Hematopoietic multipotent progenitor cell treated with erythropoietin and hydrocortisone succinate and interleukin-3 and kit ligand, for 8 days (in vitro differentiated cells): ENCODE results near the gene MRAS.

Source experiments
- DNase-seq: peaks from one replicate; pipeline ENCODE4 v3.0.0-alpha.2; 2015

Gene MRAS

DNA sequence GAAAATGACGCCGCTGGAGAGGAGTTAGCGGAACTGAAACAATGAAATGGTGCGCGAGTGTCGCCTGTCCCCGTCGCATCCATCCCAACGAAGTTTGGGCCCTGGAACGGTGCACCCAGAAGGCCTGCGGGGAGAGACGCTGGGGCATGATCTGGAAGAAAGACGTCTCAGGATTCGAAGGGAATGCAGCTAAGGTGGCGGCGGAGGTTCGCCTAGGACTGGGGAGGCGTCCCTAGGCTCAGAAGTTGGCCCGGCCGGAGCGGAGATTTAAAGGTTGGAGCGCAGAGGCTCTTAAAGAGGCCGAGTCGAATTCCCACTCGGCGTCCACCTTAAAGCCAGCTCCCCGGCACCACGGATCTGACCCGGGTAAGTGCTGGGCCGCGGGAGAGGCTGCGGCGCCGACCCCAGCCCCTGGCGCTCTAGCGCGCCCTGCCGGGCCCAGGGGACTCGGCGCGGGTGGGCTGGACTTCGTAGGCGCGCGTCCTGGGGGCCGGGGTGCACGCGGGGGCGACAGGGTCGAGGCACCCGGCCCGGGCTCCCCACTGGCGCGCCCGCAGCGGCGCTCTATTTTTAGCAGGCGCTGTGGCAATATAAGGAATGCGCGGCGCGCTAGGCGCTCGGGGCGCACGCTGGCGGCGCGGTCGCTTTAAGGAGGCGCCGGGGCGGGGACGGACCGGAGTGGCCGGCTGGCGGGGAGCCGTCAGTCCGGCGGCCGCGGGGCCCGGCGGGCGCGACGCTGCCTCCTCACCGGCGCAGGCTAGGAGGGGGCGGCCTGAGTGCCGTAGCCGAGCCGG lies at the start of gene MRAS:
Gene MRAS, plus strand, starts transcription at position 620 of the 794 bp plus-strand sequence. CDS start 24,305 bp downstream, outside the sequence.
- no peak for DNase-seq

DNA sequence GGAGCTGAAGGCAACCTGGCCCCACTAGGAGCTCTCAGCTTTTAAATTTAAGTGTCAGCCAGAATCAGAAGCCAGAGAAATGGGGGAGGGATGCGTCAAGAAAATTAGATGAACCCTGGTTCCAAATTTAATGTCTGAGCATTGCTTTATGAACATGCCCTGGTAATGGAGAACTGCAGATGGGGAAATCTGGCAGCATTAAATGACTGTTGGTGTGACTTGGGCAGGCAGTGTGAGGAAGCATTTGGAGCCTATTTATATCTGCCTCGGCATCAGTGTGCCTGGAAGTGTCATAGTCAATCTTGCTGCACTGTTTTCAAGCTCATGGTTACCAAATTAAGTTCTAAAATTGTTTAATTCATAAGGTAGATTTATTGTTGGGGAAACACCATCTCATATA lies 47.7 kb upstream of the MRAS start:
- no peak for DNase-seq

DNA sequence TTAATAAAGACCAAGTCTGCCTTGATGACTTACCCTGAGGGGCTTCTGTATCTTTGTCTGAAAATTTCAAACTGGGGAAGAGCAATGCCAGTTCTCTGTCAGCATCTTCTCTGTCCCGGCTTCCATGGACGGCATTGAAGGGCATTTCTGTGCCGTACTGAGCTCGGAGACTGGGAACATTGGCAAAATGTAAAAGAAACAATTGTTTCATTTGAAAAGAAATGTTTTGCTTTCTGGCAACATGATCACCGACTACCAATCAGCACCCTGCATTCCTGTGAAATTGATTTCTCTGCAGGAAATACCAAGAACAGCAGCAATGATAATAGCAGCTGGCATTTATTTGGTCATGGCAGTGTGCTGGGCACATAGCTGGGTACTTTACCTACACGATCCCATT lies 44.9 kb upstream of the MRAS start:
- DNase-seq = no peak

DNA sequence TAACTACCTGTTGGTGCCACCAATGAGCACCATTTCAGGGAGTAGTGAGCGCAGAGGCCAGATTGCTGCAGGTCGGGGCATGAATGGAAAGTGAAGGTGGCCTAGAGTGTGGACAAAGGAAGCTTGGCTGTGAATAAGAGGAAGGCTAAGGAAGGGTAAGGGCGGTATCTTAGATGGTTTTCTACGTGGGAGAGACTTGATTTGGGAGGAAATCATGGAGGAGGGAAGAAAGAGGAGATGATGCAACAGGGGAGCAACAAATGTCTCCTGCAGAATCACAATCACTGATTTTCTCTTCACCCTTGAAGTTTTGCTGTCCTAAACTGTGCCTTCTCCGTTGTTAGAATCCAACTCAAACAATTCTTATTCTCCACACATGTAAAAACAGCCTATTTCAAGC lies 40.5 kb upstream of the MRAS start:
- no peak for DNase-seq

DNA sequence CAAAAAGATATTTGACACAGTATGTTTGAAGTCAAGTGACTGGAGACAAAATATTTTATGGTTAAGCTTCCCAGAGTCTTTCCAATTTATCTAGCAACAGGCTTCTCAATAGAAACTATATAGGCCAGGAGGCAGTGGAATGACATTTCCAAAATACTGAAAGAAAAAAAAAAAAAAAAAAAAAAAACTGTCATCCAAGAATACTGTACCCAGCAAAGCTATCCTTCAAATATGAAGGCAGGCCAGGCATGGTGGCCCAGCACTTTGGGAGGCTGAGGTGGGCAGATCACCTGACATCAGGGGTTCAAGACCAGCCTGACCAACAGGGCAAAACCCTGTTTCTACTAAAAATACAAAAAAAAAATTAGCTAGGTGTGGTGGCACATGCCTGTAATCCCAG lies 39.6 kb upstream of the MRAS start:
- no peak for DNase-seq

DNA sequence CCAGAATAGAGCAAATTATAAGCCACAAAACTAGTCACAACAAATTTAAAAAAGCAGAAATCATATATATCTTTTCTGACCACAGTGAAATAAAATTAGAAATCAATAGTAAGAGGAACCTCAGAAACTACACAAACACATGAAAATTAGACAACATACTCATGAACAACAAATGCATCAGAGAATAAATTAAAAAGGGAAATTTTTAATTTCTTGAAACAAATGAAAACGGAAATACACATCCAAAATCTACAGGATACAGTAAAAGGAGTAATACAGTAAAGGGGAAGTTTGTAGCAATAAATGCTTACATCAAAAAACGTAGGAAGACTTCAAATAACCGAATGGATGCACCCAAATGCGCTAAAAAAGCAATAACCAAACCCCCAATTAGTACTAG lies 37.9 kb upstream of the MRAS start:
- no peak for DNase-seq

DNA sequence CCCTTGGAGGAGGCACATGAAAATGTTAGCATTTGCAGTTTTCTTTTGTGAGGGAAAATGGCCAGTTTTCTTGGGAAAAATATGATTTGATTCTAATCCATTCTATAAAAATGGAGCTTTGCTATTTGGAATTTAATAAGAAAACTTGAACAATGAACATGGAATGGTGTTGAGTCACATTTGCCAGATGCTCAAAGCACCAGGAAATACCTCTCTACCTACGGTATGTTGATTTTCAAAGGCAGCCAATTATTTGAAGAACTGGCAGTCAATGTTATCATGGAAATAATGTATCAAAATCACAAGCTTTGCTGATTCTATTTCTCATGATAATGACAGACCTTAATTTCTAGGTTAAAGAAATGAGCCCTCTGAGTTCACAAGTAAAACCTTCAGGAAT lies 33.6 kb upstream of the MRAS start:
- DNase-seq = no peak

DNA sequence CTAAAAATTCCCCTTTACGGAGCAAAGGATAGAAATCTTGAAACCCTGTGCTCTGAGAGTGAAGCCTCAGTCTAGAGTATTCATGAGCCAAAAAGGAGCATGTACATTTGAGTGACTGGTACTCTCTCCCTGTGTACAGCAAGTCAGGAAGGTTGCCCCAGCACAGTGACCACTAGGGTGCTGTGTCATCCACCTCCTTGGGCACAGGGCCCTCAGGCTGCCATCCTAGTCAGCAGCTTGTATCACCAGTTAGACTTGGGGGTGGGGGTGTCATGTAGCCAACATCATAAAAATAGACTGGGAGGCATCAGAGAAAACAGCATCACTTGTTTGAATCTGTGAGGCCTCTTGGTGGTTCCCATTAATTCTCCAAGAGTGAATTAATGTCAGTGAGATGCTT lies 30.7 kb upstream of the MRAS start:
- DNase-seq = no peak

DNA sequence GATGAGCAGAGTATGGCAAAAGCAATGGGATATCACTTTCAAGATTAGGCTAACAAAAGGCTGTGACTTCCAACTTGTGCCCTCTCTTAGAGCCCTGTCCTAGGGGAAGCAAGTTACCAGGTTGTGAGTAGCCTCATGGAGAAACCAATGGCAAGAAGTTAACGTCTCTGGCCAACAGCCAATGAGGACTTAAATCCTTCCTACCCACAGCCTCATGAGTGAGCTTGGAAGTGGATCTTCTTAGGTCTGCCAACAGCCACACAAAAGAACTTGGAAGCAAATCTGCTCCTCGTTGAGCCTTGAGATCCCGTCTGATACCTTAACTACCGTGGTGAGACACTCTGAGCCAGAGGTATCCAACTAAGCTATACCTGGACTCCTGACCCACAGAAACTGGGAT lies 24.4 kb upstream of the MRAS start:
- no peak for DNase-seq

DNA sequence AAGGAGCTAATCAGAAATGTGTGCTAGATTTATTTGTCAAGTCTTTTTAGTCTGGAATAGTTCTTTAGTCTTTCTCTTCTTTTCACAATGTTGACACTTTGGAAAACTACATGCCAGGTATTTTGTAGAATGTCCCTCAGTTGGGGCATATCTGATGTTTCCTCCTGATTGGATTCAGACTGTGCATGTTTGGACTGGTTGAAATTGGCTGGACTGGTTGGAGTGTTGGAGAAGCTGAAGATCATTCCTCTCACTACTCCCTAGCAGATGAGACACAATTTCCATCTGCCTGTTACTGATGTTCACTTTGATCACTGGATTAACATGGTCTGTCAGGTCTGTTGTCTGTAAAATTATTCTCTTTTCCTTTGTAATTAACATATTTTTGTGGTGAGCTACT lies 22.4 kb upstream of the MRAS start:
- no peak for DNase-seq

DNA sequence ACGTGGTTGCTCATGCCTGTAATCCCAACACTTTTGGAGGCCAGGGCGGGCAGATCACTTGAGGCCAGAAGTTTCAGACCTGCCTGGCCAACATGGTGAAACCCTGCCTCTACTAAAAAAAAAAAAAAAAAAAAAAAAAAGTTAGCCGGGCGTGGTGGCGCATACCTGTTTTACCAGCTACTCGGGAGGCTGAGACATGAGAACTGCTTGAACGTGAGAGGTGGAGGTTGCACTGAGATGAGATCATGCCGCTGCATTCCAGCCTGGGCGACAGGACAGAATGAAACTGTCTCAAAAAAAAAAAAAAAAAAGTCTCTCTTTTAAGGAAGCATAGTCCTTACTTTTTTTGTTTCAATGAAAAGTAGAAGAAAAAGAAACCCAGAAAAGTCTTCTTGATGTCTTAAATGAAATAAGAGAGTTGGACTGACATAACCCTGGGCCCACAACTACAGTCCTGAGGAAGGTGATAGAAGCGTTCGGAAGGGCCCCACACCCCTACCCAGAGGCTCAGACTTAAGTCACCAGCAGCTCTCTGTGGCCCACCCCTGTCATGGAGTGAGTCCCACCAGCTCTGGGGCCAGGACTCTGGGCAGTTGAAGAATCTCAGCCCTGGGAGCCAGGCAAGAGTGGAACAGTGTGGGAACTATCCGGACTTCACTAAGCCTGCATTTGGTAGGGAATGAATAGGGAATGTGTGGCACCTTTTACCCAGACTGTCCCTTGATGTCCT lies 21.3 kb upstream of the MRAS start:
- no peak for DNase-seq

DNA sequence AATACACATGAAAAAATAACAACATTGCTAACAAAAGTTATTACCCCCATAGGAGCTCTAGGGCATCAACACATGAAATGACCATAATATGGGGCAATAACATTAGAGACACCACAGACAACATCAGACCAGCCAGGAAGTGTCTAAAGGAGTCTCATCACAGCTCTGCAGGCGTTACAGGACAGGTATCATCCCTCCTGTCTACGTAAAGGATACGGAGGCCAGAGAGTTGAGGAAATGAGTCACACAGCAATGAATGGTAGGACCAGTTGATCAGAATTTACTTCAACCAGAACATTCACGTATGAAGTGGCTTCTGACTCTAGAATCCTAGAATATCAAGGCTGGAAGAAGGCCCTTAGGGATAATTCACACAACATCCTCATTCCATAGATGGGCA lies 20.5 kb upstream of the MRAS start:
- no peak for DNase-seq

DNA sequence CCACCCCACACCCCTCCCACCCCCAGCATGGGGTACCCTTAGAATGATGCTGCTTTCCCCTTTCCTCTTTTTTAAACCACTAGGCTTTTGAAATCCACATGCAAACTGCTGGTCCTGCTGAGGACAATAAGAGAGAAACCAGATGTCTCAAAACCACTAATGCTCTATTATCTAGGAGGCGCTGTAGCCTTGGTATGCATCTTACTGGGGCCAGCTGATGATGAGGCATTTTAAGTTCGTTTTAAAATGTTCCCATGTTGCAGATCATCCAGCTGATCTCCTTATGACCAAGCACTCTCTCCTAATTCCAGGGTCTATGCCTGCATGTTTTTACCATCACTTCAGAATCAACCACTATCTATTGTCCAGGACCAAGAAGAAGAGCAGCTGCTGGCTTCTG lies 20.0 kb upstream of the MRAS start:
- peak; percentile 40 for DNase-seq

DNA sequence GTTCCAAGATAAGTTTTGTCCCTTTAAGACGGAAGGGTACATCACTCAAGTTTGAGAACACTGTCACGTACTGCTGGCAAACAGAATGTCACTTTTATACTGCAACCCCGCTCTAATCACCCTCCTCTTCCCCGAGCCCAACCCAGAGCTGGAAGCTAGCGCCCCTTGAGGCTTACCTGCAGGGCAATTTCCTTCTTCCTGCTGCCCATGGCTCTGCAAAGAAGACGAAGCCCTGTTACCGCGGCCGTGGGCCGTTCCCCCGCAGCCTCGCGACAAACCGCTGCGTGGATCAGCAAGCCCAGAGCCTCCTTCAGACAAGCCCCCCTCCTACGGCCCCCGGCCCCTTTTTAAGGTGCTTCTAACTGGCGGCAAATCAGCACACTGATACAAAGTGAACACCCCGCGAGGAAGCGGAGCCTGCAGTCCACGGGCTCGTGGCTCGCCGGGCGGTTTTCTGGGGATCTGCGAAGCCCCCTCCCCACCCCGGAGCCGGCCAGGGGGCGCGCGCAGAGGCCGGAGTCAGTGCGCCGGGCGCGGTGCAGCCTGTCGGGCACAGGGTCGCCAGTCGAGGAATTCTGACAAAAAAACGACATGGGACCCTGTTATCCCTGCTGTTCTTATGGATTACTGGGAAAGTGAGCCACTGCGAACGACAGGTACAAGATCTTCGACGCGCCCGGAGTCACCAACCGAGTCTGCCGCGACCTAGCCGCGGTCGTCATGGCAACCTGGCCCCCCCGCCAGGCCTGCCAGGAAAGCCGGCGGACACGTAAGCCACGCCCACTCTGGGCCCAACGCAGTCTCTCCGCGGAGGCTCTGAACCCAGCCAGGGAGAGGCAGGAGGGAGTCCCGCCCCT lies 19.0 kb upstream of the MRAS start, which contains the start of gene NME9:
Gene NME9, minus strand, starts transcription at position 725 of the 857 bp plus-strand sequence. Its CDS starts 516 bp downstream, at position 209.
- peak; percentile 92 for DNase-seq

DNA sequence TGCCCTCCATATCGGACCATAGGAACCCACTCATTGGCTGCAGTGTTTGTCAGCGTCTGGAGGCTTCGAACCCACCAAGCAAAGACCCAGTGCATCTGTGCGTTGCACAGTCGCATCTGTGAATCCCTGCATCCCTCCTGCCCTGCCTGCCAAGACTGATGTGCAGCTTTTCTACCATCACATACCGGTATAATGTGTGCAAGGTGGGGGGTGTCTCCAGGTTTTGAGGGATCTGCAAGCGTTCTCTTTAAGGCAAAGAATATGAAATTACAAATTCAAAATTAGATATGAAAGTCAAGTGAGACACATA lies 18.4 kb upstream of the MRAS start:
- DNase-seq = no peak

DNA sequence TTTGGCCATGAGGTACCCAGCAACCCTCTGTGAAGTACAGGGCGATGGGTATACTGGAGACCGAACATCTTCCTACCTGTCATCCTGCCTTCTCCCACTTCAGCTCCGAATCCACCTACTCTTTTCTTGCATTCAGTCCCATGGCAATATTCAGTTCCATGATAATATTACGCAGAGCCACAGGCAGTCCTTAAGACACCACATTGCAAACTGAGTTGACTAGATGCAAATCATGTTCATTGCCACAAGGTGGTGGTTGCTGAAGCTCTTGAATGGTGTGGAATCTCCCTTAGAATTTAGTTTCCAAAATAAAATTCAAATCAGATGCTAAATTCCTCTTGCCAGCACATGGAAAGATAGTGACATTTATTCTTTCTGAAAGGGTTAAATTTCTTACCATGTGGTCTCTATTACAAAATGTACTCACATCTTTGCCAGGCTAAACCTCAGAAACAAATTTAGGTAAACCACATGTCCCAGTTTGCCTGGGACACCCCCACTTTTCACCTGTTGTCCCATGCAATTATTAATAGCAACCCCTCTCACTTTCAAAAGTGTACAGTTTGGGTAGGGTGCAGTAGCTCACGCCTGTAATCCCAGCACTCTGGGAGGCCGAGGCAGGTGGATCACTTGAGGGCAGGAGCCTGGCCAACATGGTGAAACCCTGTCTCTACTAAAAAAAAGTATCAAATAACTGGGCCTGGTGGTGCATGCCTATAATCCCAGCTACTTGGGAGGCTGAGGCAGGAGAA lies 17.1 kb upstream of the MRAS start:
- DNase-seq = no peak

DNA sequence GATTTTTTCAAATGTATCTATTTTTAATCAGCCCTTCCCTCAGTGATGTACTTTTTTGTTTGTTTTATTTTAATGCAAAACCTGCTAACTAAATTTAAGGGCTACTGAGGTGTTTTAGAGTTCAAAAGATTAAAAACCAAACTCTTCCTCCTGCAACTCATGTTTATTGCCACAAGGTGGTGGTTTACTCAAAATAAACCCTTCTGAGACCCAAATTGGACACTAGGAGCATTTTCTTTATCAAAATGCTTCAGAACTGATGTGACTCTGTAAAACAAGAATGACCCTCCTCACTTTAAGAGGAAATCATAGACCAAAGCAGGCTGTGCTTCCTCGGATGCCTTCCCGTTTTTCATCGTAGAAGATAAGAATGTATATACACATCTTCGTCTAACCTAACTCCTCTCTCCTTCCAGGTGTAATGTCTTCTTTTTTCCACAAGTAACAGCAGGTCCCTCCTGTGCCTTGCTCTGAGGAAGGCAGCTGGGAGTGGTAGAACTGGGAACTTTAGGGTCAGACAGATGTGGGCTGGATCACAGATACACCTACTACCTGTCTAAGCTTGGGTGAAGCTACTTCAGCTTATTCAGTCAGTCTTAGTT lies 15.8 kb upstream of the MRAS start:
- peak; percentile 51 for DNase-seq

DNA sequence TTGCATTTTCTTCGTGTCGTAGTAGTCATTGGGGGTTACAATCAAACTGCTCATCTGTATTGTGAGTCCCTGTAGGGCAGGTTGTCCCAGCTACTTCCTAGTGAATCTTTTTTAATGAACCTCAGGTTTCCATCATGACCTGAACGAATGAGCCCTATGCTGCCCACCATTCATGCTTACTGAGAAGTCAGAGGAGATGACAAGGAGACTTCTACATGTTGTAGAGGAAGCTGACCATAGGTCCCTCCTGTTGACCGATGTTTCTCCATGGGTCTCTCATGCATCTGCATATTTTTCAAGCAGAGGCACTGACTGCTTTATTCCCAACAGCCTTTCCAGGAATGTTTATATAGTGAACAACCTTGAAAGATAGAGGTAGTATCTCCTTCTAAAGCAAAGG lies 13.8 kb upstream of the MRAS start:
- no peak for DNase-seq

DNA sequence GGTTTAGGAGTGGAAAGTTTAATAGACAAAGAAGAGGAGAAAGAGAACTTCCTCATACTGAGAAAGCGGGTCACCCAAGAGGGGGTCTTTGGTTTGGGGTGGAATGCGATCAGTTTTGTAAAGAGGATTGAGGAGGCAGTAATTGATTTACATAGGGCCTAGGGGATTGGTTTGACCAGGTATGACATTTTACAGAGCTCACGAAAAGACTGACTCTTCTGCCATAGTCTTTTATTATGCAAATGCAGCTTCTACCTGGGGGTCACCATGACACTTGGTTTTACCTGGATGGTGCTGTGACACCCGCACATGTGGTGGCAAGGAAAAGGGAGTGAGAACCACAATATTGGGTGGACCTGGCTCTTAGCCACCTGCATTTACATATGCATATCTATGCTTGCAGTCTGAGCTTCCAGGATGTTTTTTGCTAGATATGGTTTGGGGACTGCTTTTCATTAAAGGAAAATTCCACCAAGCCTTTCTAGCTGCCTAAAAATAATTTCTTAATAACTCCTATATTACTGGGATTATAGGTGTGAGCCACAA lies 11.9 kb upstream of the MRAS start:
- DNase-seq = no peak

DNA sequence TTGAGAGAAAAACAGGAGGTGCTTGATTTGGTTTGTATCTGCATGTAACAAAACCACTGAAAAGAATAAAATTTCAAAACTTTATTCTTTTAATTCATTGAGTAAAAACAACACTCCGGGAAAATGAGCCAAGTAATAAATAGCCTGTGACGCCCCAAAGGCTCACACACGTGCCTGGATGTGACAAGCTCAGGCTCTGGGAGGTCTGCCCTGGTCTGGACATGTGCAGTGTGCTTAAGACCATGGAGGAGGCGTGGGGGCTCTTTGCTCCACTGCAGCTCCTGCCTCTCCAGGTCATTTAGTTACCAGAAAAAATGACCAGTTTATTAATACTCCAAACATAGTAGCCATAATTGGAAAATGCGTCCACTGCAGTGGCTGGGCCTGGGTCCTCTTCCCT lies 10.1 kb upstream of the MRAS start:
- no peak for DNase-seq

DNA sequence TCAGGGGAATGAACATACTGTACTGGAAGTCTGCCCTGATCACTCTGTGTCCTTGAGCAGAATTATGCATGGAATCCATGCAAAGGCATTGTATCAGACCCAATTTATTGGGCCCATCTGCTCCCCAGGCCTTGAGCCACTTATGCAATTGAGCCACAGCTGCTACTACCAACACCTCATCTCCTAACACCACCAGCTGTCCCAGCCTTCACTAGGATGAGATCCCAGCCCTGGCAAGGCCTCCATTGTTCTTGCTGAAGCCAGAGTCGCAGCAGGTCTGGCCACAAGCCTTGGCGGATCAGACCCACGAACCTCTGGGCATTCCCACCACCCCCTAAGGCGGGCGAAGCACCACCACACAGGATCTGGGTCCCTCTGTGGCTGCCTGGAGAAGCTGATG lies 9.6 kb upstream of the MRAS start:
- DNase-seq = no peak

DNA sequence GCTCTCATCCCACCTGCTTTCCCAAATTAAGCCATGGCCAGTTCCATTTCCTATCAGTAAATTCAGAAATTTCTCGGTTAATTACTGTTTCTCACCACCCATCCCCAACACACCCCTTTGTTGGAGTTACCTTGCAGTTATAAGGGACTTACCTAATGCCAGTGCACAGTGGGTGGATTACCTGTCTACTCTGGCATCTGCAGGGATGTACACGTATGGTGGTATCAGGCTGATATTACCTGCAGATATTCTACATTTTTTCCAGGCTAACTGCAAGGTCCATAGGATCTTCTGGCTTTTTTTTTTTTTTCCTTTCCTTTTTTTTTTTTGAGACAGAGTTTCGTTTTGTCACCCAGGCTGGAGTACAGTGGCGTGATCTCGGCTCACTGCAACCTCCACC lies 7.9 kb upstream of the MRAS start:
- no peak for DNase-seq
